Heart right ventricle (tissue), 16 donors: ENCODE results near the gene YBX1. TPM values are rescaled to one million over a fixed set of nuclear protein-coding genes. Genes with fewer than 3 reads are reported as not detected.
"Not testable (repeated sequence)": the region's sequence is repeated elsewhere in the genome, so short reads cannot be mapped to it uniquely, and the experiment has no call there.

Experiments
- ATAC-seq, 8 donors: fragments of 200-7000 bp; cut with Tn5 transposase; one replicate each; pipeline ENCODE4 v1.9.1; 2020; ENCODE audit warnings: mild to moderate bottlenecking in 8 of 8, moderate library complexity in 8 of 8, moderate number of reproducible peaks in 1 of 8
- DNase-seq, 2 donors: peaks; one replicate each; pipeline ENCODE4 v3.0.0-alpha.2; 2020
- H3K27ac ChIP-seq, 10 donors: fragments of 200-600 bp; sonication (generic) in 2 of 10; one replicate each; pipeline versions ENCODE4 v1.5.0 to v1.8.0; 2020 to 2022; ENCODE audit warnings: mild to moderate bottlenecking in 3 of 10
- H3K27me3 ChIP-seq, 7 donors: fragments of 200-600 bp; one replicate each; pipeline ENCODE4 v1.8.0; 2021 to 2022; ENCODE audit warnings: mild to moderate bottlenecking in 2 of 7
- H3K36me3 ChIP-seq, 9 donors: fragments of 200-600 bp; sonication (generic) in 1 of 9; one replicate each; pipeline versions ENCODE4 v1.5.0 to v1.8.0; 2020 to 2022; ENCODE audit warnings: mild to moderate bottlenecking in 2 of 9
- H3K4me1 ChIP-seq, 9 donors: fragments of 200-600 bp; sonication (generic) in 1 of 9; one replicate each; pipeline versions ENCODE4 v1.5.0 to v1.8.0; 2020 to 2022; ENCODE audit warnings: mild to moderate bottlenecking in 4 of 9
- H3K4me3 ChIP-seq, 10 donors: fragments of 200-600 bp; sonication (generic) in 2 of 10; one replicate each; pipeline versions ENCODE4 v1.5.0 to v1.8.0; 2020 to 2022; ENCODE audit warnings: mild to moderate bottlenecking in 7 of 10, moderate library complexity in 2 of 10
- H3K9me3 ChIP-seq, 11 donors: fragments of 200-600 bp in 10 of 11; sonication (generic) in 2 of 11; one replicate each; pipeline versions ENCODE4 v1.5.0 to v1.8.0; 2013 to 2022; ENCODE audit warnings: mild to moderate bottlenecking in 2 of 11, control low read depth in 1 of 11, moderate library complexity in 1 of 11
- WGBS, 2 donors: extraction: QIAGEN DNeasy Blood & Tissue Kit; methylation state at CpG; one replicate each; pipeline ENCODE4 v1.1.7; 2013; ENCODE audit warnings: inconsistent platforms in 1 of 2; 5-methylcytosine and 5-hydroxymethylcytosine counted together
- intact Hi-C, 10 donors: fragments of 100-400 bp; cut with DNase I; formaldehyde crosslinking; loops; one replicate each; pipeline versions ENCODE4 v1.11.1 to v1.14.2; 2022
- polyA plus RNA-seq, 2 donors: library from polyadenylated mRNA; stranded (reverse); fragments of 200-250 nt; gene quantifications; one replicate each; pipeline ENCODE4 v1.2.3, GENCODE V29; 2013
- total RNA-seq, 10 donors: library from RNA; stranded (reverse); fragmentation: NEBNext Ultra II Directional in 3 of 10; extraction: Animal tissue kit (Norgen Biotek cat#: 25700) in 3 of 10; gene quantifications; one replicate each; pipeline versions ENCODE4 v1.2.1 to v1.2.4, GENCODE V29; 2021 to 2023
- TF ChIP-seq, protein P1 (sequence below), 9 donors: fragments of 200-600 bp; sonication (generic) in 2 of 9; IDR thresholded peaks; one replicate each; pipeline versions ENCODE4 v1.5.0 to v1.8.0; 2021 to 2022; ENCODE audit warnings: antibody characterized with exemption in 9 of 9, mild to moderate bottlenecking in 5 of 9, moderate library complexity in 1 of 9
- donor health status: Arrhythmogenic right ventricular cardiomyopathy.
- donor health status: ischemic (EF 13 %, LVEDD 7.1; RV severe dilation, severe dysfunction).
- donor health status: healthy with polysubstance abuse.
- donor health status: DM: no; HTN: yes; CAD: no.
- donor health status: DM: no; HTN: no; CAD: no.
- donor health status: ischemic (EF 25% LVEDD 6.9; RV normal size, moderate dysfunction).
- donor health status: ischemic (EF 25% LVEDD 5.7; RV mildly dilated, moderate dysfunction).
- donor health status: healthy.
- donor health status: DM: yes; HTN: yes; CAD: no.
- donor health status: Ischemic cardiomyopathy.
- donor health status: ischemic (EF 35%, LVEDD 5.7; RV mildly dilated, moderate dysfunction).
- donor health status: nonischemic (EF 11% LVEDD 7.7; RV severe dilation, severe dysfunction).
- donor health status: DM: yes; HTN: yes; CAD: no.
- donor health status: PGD.
- donor health status: ischemic (EF 29% LVEDD 5.4; RV normal size, mild dysfunction).
- donor health status: nonischemic (EF 23%, LVEDD 6.1; RV moderate dilation, normal function).

YBX1 gene
- total and polyA plus RNA-seq, 12 donors: 300 to 1,036 (median 777) TPM

DNA sequence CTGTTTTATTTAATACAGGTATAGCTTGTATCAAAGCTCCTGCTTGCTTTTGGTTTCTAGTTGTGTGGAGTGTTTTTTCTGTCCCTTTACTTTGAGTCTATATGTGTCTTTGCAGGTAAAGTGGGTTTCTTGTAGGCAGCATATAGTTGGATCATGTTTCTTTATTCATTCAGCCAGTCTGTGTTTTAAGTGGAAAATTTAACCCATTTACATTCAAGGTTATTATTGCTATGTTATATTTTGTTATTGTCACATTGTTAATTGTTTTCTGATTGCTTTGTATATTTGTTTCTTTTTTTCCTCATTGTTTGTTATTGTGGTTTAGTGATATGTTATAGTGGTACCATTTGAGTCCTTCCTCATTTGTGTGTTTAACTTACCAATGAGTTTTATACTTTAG lies 31.1 kb downstream of the YBX1 start:
- Histone ChIP-seq H3K27me3 (no peaks in the 10 kb centered on the region), H3K27ac (no peak overlapping the region), H3K9me3 (peaks cover 0 to 44% (median 12%) of the 10 kb centered on the region in 11 donors), H3K4me3 (no peak overlapping the region), H3K4me1 (no peaks in the 10 kb centered on the region), H3K36me3 (peaks cover 0 to 57% (median 15%) of the 10 kb centered on the region in 9 donors)
- DNase-seq: no peak
- TF ChIP-seq, protein P1, sequence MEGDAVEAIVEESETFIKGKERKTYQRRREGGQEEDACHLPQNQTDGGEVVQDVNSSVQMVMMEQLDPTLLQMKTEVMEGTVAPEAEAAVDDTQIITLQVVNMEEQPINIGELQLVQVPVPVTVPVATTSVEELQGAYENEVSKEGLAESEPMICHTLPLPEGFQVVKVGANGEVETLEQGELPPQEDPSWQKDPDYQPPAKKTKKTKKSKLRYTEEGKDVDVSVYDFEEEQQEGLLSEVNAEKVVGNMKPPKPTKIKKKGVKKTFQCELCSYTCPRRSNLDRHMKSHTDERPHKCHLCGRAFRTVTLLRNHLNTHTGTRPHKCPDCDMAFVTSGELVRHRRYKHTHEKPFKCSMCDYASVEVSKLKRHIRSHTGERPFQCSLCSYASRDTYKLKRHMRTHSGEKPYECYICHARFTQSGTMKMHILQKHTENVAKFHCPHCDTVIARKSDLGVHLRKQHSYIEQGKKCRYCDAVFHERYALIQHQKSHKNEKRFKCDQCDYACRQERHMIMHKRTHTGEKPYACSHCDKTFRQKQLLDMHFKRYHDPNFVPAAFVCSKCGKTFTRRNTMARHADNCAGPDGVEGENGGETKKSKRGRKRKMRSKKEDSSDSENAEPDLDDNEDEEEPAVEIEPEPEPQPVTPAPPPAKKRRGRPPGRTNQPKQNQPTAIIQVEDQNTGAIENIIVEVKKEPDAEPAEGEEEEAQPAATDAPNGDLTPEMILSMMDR (IDR thresholded peaks at IDR 0.05): no peak
- no peak for ATAC-seq
- intact Hi-C loops: no loop called here

DNA sequence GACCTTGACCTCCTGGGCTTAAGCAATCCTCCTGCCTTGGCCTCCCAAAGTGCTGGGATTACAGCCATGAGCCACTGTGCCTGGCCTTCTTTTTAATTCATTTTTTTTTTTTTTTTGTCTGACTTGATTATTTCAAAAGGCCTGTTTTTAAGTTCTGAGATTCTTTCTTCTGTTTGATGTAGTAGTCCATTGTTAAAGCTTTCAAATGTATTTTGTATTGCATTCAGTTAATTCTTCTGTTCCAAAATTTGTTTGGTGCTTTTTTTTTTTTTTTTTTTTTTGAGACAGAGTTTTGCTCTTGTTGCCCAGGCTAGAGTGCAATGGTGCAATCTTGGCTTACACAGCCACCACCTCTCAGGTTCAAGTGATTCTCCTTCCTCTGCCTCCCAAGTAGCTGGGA lies 32.2 kb downstream of the YBX1 start:
- Histone ChIP-seq H3K9me3 (peaks cover 0 to 44% (median 12%) of the 10 kb centered on the region in 11 donors), H3K36me3 (peaks cover 0 to 52% (median 15%) of the 10 kb centered on the region in 9 donors)
- H3K4me1 ChIP-seq, DNase-seq, intact Hi-C loops, H3K4me3 ChIP-seq, ATAC-seq, H3K27ac ChIP-seq, H3K27me3 ChIP-seq: not testable (repeated sequence)

DNA sequence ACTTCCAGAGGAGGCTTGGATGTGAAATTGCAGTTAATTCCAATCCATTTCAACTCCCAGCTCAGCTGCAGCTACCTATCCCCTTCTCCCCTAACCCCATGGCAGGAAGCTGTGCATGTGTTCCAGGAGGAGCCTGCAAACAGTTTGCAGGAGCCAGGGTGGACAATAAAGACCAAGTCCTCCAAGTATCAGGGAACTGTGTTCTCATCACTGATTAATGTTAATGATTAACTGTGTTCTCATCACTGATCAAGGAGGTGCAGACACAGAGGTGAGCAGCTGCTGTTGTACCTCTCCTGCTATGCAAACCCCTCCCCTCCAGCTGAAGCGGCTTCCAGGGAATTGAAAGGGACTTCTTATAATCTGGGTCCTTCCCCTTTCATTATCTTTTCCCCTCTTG lies 38.6 kb downstream of the YBX1 start:
- ATAC-seq: no peak
- intact Hi-C loops: no loop called here
- WGBS, 2 donors: 93 to 100% methylated on average over 1 of the region's 1 CpG
- Histone ChIP-seq H3K36me3 (peaks cover 0 to 5% (median 0%) of the 10 kb centered on the region in 9 donors), H3K4me1 (no peaks in the 10 kb centered on the region), H3K27ac (no peak overlapping the region), H3K9me3 (no peaks in the 10 kb centered on the region), H3K4me3 (no peak overlapping the region), H3K27me3 (no peaks in the 10 kb centered on the region)
- no peak for DNase-seq
- TF ChIP-seq, protein P1 (IDR thresholded peaks at IDR 0.05): no peak

DNA sequence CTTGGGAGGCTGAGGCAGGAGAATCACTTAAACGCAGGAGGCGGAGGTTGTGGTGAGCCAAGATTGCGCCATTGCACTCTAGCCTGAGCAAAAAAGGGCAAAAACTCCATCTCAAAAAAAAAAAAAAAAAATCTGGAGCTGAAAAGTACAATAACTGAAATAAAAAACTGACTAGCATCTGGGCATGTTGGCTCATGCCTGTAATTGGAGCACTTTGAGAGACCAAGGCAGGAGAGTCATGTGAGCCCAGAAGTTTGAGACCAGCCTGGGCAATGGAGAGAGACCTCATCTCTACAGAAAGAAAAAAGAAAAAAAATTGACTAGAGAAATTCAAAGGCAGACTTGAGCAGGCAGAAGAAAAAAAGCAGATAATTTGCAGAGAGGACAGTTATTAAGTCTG lies 39.7 kb downstream of the YBX1 start:
- 94 to 98% methylated on average over 3 of the region's 3 CpGs for WGBS, 2 donors

DNA sequence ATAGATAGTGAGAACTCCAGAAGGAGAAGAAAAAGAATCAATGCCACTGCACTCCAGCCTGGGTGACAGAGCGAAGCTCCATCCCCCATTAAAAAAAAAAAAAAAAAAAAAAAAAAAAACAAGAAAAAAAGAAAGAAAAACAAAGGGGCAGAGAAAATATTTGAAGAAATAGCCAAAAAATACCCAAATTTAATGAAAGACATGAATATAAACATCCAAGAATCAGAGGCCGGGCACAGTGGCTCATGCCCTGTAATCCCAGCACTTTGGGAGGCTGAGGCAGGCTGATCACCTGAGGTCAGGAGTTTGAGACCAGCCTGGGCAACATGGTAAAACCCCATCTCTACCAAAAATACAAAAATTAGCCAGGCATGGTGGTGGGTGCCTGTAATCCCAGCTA lies 40.2 kb downstream of the YBX1 start:
- DNase-seq, intact Hi-C loops, H3K4me3 ChIP-seq, H3K27ac ChIP-seq, H3K4me1 ChIP-seq, H3K9me3 ChIP-seq, H3K36me3 ChIP-seq, ATAC-seq, H3K27me3 ChIP-seq: not testable (repeated sequence)
- WGBS, 2 donors: 96 to 100% methylated on average over 2 of the region's 2 CpGs

More for the DNA sequence above, 39.7 kb downstream of the YBX1 start:
- Histone ChIP-seq H3K27me3 (no peaks in the 10 kb centered on the region), H3K9me3 (no peaks in the 10 kb centered on the region), H3K36me3 (no peaks in the 10 kb centered on the region), H3K4me3 (no peak overlapping the region), H3K27ac (no peak overlapping the region), H3K4me1 (no peaks in the 10 kb centered on the region)
- TF ChIP-seq, protein P1 (IDR thresholded peaks at IDR 0.05): no peak
- intact Hi-C loops: no loop called here
- no peak for ATAC-seq
- DNase-seq: no peak

DNA sequence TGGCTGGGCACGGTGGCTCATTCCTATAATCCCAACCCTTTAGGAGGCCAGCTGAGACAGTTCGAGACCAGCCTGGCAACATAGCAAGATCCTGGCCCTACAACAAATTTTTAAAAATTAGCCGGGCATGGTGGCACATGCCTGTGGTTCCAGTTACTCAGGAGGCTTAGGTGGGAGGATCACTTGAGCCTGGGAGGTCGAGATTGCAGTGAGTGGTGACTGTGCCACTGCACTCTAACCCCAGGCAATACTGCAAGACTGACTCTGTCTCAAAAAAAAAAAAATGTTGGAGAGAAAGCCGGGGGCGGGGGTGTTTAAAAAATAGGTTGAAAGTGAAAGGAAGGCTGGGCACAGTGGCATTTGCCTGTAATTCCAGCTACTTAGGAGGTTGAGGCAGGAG lies 41.3 kb downstream of the YBX1 start:
- ATAC-seq (no peak), DNase-seq (no peak)
- Histone ChIP-seq H3K9me3 (no peaks in the 10 kb centered on the region), H3K4me3 (no peak overlapping the region), H3K36me3 (no peaks in the 10 kb centered on the region), H3K27me3 (no peaks in the 10 kb centered on the region), H3K27ac (no peak overlapping the region), H3K4me1 (no peaks in the 10 kb centered on the region)
- intact Hi-C loops: no loop called here
- WGBS, 2 donors: 82 to 87% methylated on average over 6 of the region's 6 CpGs
- TF ChIP-seq, protein P1 (IDR thresholded peaks at IDR 0.05): no peak

DNA sequence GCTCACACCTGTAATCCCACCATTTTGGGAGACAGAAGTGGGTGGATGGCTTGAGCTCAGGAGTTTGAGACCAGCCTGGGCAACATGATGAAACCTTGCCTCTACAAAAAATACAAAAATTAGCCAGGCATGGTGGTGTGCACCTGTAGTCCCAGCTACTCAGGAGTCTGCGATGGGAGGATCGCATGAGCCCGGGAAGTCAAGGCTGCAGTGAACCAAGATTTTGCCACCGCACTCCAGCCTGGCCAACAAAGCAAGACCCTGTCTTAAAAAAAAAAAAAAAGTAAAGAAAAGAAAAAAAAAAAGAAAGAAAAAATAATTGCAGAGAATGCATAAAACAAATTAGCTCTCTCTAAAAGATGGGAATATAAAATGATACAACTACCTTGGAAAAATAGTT lies 43.6 kb downstream of the YBX1 start:
- ATAC-seq, H3K27me3 ChIP-seq, H3K27ac ChIP-seq, H3K9me3 ChIP-seq, H3K36me3 ChIP-seq, H3K4me3 ChIP-seq, DNase-seq, H3K4me1 ChIP-seq, intact Hi-C loops: not testable (repeated sequence)
- 99 to 100% methylated on average over 4 of the region's 4 CpGs for whole genome bisulfite sequencing, 2 donors
